GM18507 (cell line): ENCODE data around the gene CELA3A.
A peak's percentile ranks its signal among the peaks of the same experiment; 100 is the strongest.

Experiments
- DNase-seq: peaks from one replicate; pipeline ENCODE4 v3.0.0; 2011; ENCODE audit warnings: low read depth; ENCODE audit not compliant: insufficient read length; ENCODE audit errors: extremely low spot score
- FAIRE-seq: peaks from 2 replicates; lab custom pipeline; 2011; peaks lifted over from hg19 to GRCh38; lab: Jason Lieb, UNC

CELA3A gene

DNA sequence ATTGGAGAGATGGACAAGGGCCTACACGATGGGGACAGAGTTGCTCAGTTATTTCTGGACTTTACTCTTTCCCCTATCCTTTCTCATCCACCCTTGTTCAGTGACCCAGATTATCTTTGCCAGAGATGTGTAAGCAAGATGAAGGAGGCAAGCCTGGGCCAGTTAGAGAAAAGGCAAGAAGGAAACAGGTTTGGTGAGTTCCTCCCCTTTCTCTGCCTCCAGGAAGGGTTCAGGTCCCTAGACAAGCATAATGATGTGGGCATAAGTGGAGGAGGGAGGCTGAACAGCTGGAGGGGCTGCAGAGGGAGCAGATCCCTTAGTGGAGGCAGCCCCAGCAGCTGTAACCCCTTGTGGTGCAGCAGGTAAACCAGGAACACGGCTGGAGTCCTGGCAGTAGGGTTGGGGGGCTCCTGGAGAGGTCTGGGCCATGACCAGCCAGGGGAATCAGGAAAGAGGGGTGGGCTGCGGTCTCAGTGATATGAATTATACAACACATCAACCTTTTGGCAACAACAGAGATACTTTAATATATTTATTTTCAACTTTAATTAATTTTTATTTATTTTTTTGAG is 41.8 kb downstream of the CELA3A start:
- DNase-seq, result no peak
- no peak for FAIRE-seq

DNA sequence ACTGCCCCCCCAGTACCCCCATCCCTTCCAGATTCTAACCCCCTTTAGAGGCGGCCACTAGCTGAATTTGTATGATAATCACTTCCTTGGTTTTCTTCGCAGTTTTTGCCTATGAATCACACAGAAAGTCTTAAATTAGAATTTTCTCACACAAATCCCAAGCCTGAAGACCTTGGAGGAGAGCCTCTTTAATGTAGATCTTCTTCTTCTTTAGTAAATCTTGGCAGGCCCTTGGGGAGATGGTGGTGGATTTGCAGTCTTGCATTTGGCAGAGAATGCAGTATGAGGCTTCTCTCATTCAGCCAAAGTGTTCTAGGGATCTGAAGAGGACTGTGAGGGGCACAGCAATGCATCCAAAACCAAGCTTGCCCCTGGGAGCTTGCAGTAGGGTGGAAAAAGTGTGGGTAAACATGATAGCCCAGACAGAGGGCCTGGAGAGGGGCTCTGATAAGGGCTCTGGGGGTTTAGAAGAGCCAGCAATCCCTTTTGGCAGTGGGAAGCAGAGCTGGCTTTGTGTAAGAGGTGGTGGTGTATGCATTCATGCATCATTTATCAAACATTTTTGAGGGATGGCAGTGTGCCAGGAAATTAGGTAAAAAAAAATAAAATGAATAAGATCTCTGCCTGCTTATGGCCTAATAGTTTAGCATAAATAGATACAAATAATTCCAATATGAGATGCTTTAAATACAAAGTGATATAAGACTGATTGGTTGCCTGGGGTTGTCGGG is 43.4 kb downstream of the CELA3A start:
- DNase-seq (no peak), FAIRE-seq (no peak)

DNA sequence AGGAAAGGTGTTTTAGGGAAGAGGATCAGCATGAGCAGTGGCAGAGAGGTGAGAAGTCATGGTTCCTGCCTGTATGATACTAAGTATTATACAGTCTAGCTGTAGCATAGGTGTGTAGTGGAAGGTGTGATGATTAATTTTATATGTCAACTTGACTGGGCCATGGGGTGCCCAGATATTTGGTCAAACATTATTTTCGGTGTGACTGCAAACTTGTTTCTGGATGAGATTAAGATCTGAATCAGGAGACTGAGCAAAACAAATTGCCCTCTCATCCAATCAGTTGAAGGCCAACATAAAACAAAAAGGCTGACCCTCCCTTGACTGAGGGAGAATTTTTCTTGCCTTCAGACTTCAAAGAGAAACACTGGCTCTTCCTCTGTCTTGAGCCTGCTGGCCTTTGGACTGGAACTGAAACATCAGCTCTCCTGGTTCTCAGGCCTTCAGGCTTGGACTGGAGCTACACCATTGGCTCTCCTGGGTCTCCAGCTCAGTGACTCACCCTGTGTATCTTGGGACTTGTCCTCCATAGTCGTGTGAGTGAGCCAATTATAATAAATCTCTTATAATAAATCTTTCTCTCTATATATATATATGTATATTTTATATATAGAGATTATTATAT is 44.3 kb downstream of the CELA3A start:
- FAIRE-seq (no peak), DNase-seq (no peak)

DNA sequence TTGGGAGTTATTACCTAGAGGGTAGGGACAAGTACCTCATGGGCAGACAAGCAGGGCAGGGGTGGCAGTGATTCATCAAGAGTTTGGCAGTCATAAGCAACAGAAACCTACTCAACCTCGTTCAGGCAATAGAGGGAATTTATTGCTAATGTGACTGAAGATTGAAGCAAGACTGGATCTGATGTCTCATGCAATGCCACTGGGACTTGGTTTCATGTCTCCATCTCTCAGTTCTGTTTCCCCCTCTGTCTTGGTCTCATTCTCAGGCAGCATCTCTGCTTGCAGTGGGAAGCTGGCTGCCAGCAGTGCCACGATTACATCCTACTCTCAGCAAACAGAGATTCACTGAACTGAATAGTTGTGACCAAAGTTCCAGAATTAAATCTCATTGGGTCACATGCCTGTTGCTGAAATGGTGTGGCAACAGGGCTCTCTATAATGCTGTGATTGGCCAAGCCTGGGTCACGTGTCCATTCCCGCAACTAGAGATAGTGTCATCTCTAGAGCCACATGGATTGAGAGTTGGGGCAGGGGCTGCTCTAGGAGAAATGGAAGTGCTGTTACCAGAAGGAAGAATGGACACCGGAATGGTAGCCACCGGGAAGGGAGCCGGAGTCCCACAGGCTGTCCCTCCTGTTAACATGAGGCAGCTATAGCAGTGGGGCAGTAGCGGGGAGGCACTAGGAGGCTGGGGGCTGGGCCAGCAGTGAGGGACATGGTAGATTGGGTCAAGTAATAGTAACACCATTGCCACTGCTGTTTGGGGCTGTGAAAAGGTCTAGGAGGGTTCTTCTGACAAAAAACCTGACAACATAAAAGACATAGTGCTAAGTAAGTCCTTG is 47.1 kb downstream of the CELA3A start:
- DNase-seq (no peak), FAIRE-seq (peak; percentile 9)

DNA sequence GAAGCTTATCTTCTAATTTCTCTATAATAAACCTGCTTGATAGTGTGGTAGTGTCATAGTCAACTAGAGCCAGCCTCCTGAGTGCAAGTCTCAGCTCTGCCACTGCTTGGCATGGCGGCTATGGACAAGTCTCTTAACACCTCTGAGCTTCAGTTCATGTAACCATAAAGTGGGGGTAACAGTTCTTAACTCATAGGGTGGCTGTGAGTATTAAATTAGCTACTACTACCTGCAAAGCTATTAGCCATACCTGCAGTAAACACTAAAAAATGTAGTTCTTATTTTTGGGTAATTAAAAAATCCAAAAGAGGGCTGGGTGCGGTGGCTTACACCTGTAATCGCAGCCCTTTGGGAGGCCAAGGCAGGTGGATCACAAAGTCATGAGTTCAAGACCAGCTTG is 48.9 kb downstream of the CELA3A start:
- FAIRE-seq, result no peak
- no peak for DNase-seq

DNA sequence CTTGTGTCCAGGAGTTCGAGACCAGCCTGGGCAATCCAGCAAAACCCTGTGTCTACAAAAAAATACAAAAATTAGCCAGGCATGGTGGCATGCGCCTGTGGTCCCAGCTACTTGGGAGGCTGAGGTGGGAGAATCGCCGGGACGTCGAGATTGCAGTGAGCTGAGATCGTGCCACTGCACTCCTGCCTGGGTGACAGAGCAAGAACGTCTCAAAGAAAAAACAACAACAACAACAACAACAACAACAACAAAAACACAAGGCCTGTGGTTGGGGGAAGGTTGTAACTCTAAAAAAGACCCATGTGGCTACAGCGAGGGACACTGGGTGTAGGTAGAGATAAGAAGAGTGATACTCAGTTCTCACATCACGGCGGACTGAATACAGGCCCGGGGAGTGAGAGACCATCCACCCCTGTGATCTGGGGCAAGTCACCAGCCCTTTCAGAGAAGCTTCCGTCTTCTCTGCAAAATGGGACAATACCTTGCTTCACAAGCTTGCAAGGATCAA is 50.2 kb downstream of the CELA3A start:
- FAIRE-seq (no peak), DNase-seq (no peak)

DNA sequence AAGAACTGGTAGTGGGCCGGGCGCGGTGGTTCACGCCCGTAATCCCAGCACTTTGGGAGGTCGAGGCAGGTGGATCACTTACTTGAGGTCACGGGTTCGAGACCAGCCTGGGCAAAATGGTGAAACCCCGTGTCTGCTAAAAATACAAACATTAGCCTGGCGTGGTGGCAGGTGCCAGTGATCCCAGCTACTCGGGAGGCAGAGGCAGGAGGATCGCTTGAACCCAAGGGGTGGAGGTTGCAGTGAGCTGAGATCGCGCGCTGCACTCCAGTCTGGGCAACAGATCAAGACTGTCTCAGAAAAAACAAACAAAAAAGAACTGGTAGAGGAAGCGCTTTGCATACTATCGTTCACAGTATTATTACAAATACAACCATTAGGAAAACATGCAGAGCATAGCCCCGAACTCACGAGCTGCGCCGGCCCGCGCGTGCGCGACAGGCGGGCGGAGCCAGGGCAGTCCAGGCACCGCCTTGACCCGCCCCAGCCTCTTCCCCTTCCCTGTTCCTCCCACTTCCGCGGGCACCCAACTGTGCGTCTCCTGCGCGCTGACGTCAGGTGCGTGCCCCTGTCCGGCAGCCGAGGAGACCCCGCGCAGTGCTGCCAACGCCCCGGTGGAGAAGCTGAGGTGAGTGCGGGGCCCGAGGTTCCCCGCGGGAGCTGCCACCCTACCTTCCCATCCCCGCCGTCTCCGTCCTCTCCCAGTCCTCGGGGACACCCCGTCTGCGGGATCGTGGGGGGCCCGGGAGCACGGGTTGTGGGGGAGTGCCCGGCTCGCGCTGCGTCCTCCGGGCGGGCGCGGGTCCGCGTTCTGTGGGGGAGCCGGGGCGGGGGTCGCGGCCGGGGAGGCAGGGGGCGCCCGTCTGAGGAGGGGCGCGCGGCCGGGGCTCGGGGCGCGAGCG is 50.9 kb downstream of the CELA3A start, which contains the start of gene CDC42:
Gene CDC42, plus strand, starts transcription at position 595 of the 902 bp plus-strand sequence. CDS start 25,770 bp downstream, outside the sequence.
- DNase-seq (peak; percentile 89), FAIRE-seq (peak; percentile 97)

DNA sequence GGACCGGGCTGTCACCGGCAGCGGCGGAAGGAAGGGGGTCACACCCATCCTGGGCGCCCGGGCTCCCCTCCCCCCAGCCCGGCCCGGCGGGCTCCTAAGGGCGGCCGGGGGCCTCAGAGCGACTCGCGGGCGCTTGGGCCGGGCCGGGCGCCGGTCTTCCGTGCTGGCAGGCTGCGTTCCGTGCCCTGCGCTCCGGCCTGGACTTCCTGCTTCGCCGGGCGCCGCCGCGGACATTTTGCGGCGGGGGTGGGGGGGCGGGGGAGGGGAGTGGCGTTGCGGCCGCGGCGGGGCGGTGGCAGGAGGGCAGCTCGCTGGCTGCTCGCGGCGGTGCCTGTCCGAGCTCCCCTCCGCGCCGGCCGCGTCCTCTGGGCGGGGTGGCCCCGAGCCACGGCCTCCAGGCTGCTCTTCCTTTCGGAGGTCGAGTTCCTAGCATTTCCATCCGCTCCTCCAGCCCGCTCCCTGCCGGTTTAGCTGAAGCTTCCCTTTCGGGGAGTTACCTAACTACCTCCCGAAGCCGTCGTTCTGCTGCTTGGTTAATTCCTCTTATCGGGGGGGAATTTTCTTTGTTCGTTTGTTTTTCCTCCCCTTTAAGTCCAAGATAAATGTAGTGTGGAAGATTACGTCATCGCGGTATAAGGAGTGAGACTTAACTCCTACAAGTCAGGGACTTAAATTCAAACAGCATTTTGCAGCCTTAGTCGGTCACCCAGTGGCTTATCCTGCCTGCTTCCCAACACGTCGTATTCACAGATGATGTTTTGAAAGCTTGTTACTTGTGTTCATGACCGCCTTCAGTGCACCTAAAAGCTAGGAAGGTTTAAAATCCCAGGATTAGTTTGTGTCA is 51.8 kb downstream of the CELA3A start:
- peak; percentile 67 for FAIRE-seq
- no peak for DNase-seq

DNA sequence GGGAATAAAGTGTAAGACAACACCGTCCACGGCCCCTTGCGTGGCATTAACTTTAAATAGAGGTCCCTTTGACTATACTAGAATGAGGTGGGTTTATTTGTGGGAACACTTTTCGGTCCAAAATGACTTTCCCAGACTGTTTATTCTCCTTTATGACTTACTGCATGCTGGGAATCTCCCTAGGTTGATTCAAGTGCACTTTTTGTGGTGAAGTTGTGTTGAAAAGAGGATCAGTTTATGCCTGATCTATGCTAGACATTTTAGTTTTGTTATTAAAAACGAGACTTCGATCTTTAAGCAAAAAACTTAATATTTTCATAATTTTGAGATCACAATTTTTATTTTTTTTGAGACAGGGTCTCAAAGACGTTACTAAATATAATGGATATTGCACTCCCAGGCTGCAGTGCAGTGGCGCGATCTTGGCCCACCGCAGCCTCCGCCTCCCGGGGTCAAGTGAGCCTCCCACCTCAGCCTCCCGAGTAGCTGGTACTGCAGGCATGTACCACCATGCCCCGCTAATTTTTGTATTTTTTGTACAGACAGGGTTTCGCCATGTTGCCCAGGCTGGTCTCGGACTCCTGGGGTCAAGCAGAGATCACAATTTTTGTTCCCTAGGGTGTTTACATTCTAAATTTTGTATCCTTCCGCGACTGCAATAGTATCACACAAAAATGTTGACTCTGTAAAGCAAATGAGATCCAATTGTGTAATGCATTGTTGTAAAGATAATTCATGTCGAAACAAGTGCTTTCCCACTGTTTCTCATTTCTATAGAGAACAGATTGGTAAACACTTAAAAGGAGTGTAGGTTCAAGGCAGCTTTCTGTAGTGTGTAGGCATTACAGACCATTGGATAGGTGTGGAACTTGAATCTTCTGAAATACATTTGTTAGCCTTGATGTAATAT is 52.7 kb downstream of the CELA3A start:
- no peak for DNase-seq
- FAIRE-seq, result no peak

DNA sequence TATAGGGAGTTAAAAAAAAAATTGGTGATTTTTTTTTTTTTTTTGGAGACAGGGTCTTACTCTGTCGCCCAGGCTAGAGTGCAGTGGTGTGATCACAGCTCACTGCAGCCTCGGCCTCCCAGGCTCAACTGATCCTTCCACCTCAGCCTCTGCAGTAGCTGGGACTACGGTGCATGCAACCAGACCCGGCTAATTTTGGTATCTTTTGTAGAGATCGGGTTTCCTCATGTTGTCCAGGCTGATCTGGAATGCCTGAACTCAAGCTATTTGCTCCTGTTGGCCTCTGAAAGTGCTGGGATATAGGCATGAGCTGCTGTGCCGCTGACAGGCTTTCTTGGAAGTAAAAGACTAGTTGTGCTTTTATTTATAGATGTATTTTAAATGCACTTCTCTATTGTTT is 54.0 kb downstream of the CELA3A start:
- FAIRE-seq (no peak), DNase-seq (no peak)

DNA sequence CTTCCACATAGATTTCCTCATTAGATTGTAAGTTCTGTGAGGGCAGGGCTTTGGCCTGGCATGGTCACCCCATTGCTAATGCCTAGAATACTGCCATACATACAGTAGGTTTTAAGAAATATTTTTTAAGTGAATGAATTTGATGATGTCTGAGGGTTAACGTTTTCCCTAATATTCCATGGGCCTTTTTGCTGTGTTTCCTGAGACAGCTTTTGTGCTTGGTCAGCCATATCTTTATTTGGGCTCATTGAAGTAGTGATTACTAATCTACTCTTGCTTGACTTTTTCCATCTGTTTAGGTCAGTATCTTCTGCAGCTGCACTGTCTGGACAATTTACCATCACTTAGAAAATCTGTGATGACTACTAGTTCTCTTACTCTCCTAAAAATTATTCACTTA is 54.6 kb downstream of the CELA3A start:
- DNase-seq (no peak), FAIRE-seq (no peak)

DNA sequence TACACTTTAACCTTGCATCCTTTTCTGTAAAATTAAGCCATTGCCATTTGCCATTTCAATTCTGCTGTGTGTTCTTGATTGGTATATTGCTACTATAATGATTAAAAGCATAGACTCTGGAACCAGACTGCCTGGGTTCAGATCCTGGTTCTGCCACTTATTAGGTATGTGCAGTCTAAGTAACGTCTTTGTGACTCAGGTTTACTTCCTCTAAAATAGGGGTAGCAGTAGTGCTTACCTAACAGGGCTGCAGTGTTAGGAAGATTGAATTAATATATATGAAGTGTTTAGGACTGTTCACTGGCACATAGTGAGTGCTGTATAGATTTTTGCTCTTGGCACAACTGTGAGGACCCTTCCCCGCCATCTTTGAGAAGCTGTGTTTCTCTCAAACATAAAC is 55.5 kb downstream of the CELA3A start:
- DNase-seq, result no peak
- FAIRE-seq, result no peak

DNA sequence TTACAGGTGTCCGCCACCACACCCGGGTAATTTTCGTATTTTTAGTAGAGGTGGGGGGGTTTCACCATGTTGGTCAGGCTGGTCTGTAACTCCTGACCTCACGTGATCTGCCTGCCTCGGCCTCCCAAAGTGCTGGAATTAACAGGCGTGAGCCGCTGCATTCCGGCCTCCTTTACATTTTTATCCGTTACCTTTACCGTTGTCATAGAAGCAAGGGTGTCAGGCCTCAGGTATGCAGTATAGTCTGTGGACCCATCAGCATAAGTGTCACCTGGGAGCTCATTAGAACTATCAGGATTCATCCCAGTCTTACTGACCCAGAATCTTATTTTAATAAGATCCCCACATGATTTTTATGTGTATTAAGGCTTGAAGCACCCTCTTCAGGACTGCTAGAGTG is 56.4 kb downstream of the CELA3A start:
- no peak for FAIRE-seq

More for the DNA sequence above, 56.4 kb downstream of the CELA3A start:
- no peak for DNase-seq
